ENCODE data around the gene FBRS.

- TF ChIP-seq, protein P1, sequence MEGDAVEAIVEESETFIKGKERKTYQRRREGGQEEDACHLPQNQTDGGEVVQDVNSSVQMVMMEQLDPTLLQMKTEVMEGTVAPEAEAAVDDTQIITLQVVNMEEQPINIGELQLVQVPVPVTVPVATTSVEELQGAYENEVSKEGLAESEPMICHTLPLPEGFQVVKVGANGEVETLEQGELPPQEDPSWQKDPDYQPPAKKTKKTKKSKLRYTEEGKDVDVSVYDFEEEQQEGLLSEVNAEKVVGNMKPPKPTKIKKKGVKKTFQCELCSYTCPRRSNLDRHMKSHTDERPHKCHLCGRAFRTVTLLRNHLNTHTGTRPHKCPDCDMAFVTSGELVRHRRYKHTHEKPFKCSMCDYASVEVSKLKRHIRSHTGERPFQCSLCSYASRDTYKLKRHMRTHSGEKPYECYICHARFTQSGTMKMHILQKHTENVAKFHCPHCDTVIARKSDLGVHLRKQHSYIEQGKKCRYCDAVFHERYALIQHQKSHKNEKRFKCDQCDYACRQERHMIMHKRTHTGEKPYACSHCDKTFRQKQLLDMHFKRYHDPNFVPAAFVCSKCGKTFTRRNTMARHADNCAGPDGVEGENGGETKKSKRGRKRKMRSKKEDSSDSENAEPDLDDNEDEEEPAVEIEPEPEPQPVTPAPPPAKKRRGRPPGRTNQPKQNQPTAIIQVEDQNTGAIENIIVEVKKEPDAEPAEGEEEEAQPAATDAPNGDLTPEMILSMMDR (IDR thresholded peaks at IDR 0.05), result no peak
- TF ChIP-seq POLR2A (IDR thresholded peaks at IDR 0.05) (no peak), POLR2AphosphoS5 (IDR thresholded peaks at IDR 0.05) (no peak), EP300 (IDR thresholded peaks at IDR 0.05) (no peak)
These were observed 33.7 kb downstream of the FBRS start for GRCh38 chr16:30691907-30692306.
